ENCODE data around the gene BTAF1.
"Not testable (repeated sequence)": the region's sequence is repeated elsewhere in the genome, so short reads cannot be mapped to it uniquely, and the experiment has no call there.

BTAF1 gene

GRCh38 chr10:91980319-91980718, 56.7 kb downstream of the BTAF1 start:
- DNase-seq: no peak

GRCh38 chr10:91983416-91983815, 59.8 kb downstream of the BTAF1 start:
- no peak for DNase-seq

- DNase-seq: no peak
Measured at GRCh38 chr10:91987397-91988037, 63.9 kb downstream of the BTAF1 start.

- DNase-seq: no peak
Measured at GRCh38 chr10:91992031-91992430, 68.5 kb downstream of the BTAF1 start.

GRCh38 chr10:91996266-91996665, 72.7 kb downstream of the BTAF1 start:
- DNase-seq: no peak

DNA sequence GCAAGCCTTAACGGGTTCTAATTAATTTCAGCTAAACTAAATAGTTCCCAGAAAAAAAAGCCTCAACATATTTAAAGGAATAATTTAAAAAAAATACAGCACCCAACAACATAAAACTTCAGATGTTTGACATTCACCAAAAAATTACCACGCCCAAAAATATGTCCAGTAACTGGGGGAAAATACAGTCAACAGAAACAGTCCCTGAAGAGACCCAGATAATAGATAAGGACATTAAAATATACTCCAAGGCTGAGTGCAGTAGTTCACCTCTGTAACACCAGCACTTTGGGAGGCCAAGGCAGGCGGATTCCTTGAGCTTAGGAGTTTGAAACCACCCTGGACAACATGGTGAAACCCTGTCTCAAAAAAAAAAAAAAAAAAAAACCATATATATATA, 78.0 kb downstream of the BTAF1 start:
- DNase-seq: no peak

GRCh38 chr10:92001995-92002394, 78.4 kb downstream of the BTAF1 start:
- DNase-seq: no peak

DNA sequence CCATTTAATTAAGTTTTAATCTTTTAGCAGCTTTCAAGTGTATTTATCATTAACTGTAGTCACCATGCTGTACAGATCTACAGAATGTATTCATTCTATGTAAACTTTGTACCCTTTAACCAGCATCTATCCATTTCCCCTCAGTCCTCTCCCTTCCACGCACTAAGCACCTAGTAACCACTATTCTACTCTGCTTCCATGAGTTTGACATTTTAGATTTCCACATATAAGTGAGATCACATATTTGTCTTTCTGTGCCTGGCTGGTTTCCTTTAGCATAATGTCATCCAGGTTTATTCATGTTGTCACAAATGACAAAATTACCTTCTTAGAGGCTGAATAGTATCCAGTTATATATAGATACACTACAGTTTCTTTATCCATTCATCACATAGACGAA, 79.7 kb downstream of the BTAF1 start:
- no peak for DNase-seq

- DNase-seq: no peak
Measured at GRCh38 chr10:92005978-92006377, 82.4 kb downstream of the BTAF1 start.

- DNase-seq: no peak
Measured at GRCh38 chr10:92009445-92009844, 85.9 kb downstream of the BTAF1 start.

GRCh38 chr10:92010047-92010735, 86.6 kb downstream of the BTAF1 start:
- DNase-seq: no peak

DNA sequence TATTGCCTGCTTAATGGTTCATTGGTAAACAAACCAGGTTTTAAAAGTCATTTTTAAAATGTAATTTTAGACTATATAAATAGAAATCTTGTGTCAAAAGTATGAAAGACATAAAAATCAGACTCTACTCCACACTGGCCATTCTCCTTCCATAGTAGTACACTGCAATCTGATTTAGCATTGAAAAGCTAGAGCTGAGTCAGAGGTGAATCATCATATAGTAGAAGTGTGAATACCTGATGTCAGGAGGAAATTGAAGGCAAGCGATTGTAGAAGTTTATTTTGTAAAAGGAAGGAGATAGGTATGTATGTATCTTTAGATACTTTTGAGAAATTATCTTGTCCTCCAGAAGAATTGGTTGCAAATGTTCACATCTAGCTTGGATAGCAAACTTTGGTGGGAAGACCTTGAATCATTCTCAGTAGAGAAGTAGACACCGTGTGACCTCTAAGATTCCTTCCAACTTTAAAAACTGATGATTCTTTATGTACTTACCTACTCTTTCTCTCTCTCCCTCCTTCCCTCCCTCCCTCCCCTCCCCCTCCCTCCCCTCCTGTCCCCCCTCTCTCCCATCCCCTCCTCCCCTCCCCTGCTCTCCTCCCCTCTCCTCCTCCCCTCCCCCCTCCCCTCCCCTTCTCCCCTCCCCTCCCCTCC, 88.1 kb downstream of the BTAF1 start:
- DNase-seq: no peak

DNA sequence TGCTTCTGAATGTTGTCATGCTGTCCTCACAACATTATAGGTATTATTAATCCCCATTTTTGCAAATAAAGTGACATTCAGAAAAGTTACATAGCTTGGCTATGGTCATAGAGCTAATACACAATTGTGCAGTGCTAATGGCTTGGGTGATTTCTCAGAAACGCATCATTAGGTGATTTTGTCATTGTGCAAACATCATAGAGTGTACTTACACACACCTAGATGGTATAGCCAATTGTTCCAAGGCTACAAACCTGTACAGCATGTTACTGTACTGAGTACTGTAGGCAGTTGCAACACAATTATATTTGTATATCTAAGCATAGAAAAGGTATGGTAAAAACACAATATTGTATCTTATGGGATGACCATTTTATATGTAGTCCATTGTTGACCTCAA, 91.0 kb downstream of the BTAF1 start:
- DNase-seq: no peak

DNA sequence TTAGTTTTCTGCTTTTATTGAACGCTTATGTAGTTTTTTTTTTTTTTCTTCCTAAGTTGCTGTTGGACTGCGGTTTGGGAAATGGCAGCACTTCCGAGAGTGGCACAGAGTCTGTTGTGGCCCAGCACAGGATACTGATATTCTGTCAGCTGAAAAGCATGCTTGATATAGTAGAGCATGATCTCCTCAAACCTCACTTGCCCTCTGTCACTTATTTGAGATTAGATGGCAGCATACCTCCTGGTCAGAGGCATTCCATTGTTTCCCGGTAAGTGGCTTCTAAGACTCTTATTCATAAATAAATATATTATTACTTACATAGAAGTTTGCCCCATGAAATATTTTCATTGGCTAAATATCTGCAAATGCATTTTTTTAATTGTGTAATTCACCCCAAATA, 101.1 kb downstream of the BTAF1 start:
- no peak for DNase-seq

DNA sequence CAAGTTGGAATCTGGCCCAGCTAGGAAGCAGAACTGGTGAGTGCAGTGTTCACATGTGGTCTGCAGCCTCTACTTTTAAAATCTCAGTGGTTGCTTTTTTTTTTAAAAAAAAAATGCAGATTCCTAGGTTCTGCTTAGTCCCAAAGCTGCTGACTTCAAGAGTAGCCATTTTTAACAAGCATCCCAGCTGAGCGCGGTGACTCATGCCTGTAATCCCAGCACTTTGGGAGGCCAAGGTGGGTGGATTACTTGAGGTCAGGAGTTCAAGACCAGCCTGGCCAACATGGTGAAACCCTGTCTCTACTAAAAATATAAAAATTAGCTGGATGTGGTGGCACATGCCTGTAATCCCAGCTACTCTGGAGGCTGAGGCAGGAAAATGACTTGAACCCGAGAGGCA, 101.8 kb downstream of the BTAF1 start:
- DNase-seq: not testable (repeated sequence)

DNA sequence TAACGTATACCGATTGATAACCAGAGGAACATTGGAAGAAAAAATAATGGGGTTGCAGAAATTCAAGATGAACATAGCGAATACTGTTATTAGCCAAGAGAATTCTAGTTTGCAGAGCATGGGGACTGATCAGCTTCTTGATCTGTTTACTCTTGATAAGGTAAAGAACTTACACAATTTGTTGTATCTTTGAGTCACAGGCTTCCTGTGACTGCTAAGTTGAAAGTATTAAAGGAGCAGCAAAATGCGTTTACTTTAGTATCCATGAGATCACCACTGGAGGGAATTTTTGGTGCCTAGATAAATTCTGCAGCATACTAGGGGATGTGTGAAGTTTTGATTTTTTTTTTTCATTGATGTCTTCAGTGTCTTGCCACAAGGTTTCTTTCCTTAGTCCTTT, 103.6 kb downstream of the BTAF1 start:
- DNase-seq: no peak

GRCh38 chr10:92031580-92031979, 108.0 kb downstream of the BTAF1 start:
- no peak for DNase-seq

DNA sequence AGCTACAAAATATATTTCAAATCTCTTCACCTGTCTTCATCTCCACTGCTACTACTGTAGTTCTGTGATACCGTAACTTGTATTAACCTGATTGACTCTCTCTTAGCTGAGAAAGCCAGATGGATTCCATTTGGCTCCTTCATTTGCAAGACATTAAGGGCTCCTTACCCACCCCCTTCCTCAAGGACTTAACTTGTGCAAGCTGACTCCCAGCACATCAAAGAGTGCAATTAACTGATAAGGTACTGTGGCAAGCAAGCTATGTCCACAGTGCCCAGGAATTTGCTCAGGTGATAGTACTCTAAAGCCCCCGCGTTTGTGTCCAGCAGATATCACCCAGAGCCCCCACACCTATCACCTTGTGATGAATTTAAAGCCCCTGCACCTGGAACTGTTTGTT, 109.5 kb downstream of the BTAF1 start:
- DNase-seq: not testable (repeated sequence)

DNA sequence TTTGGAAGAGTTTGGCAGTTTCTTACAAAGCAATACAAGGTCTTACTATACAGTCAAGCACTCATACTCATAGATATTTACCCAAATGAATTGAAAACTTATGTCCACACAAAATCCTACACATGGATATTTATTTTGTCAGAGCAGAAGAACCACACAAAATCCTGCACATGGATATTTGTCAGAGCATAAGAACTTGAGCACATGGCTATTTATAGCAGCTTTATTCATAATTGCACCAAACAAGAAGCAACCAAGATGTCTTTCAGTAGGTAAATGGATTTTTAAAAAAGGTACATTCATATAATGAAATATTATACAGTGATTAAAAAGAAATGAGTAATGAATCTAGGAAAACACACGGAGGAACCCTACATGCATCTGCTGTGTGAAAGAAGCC, 115.4 kb downstream of the BTAF1 start:
- no peak for DNase-seq

DNA sequence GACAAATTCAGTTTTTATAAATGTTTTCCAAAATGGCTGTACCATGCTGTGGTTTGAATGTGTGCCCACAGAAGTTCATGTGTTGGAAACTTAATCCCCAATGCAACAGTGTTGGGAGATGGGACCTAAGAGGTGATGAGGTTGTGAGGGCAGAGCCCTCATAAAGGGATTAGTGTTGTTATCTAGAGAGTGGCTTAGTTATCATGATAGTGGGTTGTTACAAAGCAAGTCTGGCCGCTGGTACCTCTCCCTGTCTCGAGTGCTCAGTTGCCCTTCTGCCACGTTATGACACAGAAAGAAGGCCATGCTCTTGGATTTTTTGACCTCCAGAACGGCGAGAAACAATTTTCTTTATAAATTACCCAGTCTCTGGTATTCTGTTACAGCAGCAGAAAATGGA, 119.0 kb downstream of the BTAF1 start:
- no peak for DNase-seq

GRCh38 chr10:92045641-92046106, 122.1 kb downstream of the BTAF1 start:
- no peak for DNase-seq

DNA sequence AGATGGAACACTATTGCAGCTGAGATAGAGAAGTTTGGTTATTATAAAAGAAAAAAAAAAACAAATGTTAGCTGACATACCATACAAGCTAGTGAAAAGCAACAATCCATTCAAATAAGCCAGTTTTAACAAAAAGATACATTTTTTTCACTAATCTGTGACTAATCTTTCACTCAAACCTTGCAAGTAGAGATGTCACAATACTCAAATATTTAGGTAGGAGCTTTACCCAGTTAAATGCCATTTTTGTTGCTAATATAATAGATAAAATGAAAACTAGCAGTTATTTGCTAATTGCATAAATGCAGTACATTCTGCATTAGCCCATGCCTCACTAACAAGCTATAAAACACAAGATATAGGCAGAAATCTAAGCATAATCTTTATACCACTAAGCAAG, 123.6 kb downstream of the BTAF1 start:
- no peak for DNase-seq

- DNase-seq: no peak
Measured at GRCh38 chr10:92052088-92052487, 128.5 kb downstream of the BTAF1 start.

- DNase-seq: no peak
Measured at GRCh38 chr10:92052741-92053140, 129.2 kb downstream of the BTAF1 start.

Measured in NCI-H187 treated with DMSO at 0.1 percent for 48 hours (cell line).